HEK293T (cell line): ENCODE results near the gene PPP1R15B.

Source experiments
- FOXM1 ChIP-seq: fragments of 450-650 bp; IDR thresholded peaks from 2 replicates; pipeline ENCODE4 v1.6.1; 2017; ENCODE audit warnings: mild to moderate bottlenecking, borderline replicate concordance
- NFRKB ChIP-seq: fragments of 450-650 bp; IDR thresholded peaks from 2 replicates; pipeline ENCODE4 v1.6.1; 2016; ENCODE audit warnings: mild to moderate bottlenecking, moderate library complexity
- SP1 ChIP-seq: fragments of 450-650 bp; IDR thresholded peaks from 2 replicates; pipeline ENCODE4 v1.6.1; 2017
- SUZ12 ChIP-seq: fragments of 450-650 bp; IDR thresholded peaks from 2 replicates; pipeline ENCODE4 v1.6.1; 2016; ENCODE audit warnings: mild to moderate bottlenecking

- no peak for TF ChIP-seq NFRKB
- TF ChIP-seq FOXM1: no peak
- TF ChIP-seq SUZ12: no peak
- TF ChIP-seq SP1: no peak
Measured at GRCh38 chr1:204359131-204359473, 52.5 kb downstream of the PPP1R15B start.
